ENCODE measurements around the gene IL23R. TPM values are rescaled to one million over a fixed set of nuclear protein-coding genes. Genes with fewer than 3 reads are reported as not detected.

Gene IL23R
- polyA plus RNA-seq, 1 of the 3 experiments (the other 2 are of a cell fraction), result not detected

DNA sequence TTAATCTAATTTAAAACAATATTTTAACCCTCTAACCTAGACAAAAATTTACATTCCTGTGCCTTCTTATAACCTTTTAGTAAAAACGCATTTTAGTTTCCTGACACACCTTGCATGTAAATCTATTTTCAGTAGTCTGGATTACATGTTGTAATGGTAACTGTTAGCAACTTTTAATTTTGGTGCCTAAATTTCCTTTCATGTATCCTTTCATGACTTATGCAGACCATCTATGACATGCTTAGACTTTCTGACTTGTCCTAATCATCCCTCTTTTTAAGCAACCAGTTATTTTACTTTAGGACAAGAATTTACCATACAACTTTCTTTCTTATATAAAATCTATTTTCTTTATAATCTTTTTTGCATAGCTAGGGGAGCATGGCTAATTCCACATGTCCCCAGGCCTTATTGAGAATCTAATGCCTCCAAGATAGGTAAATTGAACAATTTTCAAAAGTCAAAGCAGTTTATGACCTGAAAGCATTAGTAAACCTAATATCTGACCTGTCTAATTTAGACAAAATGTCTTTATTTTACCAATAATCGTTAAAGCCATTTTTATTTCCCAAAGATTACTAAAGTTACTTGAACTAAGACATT, 83.9 kb downstream of the IL23R start (continued):
- TF ChIP-seq, protein P1, sequence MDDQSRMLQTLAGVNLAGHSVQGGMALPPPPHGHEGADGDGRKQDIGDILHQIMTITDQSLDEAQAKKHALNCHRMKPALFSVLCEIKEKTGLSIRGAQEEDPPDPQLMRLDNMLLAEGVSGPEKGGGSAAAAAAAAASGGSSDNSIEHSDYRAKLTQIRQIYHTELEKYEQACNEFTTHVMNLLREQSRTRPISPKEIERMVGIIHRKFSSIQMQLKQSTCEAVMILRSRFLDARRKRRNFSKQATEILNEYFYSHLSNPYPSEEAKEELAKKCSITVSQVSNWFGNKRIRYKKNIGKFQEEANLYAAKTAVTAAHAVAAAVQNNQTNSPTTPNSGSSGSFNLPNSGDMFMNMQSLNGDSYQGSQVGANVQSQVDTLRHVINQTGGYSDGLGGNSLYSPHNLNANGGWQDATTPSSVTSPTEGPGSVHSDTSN (IDR thresholded peaks at IDR 0.05), result no peak
- TF ChIP-seq EP300 (IDR thresholded peaks at IDR 0.05; ENCODE audit: borderline replicate concordance in 1 of 2, low read depth in 1 of 2, low read length in 1 of 2) (no peak), RXRA (IDR thresholded peaks at IDR 0.05; ENCODE audit: borderline replicate concordance, low read depth) (no peak), RCOR1 (IDR thresholded peaks at IDR 0.05; ENCODE audit: low read length) (no peak)
- TF ChIP-seq, protein P2, sequence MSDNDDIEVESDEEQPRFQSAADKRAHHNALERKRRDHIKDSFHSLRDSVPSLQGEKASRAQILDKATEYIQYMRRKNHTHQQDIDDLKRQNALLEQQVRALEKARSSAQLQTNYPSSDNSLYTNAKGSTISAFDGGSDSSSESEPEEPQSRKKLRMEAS (IDR thresholded peaks at IDR 0.05; ENCODE audit: low read depth), result no peak

DNA sequence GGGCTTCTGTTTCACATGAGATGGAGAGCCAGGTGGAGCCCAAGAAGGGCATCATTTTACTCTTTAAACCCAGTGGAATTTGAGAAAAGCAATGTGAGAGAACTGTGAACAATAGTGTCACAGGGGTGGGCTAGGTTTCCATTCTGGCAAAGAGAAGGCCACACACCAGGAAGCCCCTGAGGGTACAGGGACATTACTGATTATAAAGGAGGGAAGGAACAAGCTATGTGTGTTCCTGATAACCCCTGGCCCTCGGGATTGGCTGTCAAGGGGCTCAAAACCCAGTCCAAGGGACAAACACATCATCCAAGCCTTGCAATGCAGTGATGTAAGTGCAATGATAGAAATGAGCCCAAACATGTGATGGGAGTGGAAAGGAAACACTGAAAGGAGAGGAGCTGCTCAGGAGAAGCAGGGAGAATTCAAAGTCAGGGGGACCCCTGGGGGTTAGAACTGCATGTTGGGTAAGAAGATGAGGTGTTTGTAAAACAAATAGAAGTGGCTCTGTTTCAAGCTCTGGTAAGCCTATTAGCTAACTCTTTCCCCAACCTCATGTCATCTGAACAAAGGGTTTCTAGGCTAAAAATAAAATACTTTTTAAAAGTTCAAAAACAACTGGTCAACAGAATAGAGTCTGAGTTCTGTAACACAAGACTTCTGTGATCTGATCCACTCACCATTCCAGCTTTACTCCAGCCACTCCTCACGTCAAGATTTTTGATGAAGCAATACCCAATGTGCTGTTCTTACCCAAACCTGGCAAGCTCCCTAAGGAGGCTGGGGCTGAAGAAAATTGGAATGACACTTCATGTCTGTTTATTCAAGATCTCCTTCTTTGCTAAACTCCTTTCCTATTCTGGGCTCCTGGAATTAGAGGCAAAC, 90.3 kb downstream of the IL23R start:
- Histone ChIP-seq H3K4me1 (ENCODE audit: control insufficient read depth in 1 of 2, insufficient read depth in 2 of 2, low read depth in 1 of 2, low read length in 1 of 2) (no peaks in the 10 kb centered on the region), H3K27ac (ENCODE audit: low read depth in 2 of 2, low read length in 1 of 2) (no peak overlapping the region), H3K9me2 (no peaks in the 10 kb centered on the region), H3F3A (replicated peaks; ENCODE audit: insufficient read depth) (no peaks in the 10 kb centered on the region), H3K9ac (no peak overlapping the region), H2AFZ (ENCODE audit: low read depth) (no peak overlapping the region), H3K4me2 (no peak overlapping the region), H3K4me3 (ENCODE audit: low read depth in 2 of 2, low read length in 1 of 2) (no peak overlapping the region), H3K79me2 (ENCODE audit: insufficient read depth) (no peaks in the 10 kb centered on the region), H3K27me3 (ENCODE audit: insufficient read depth) (no peaks in the 10 kb centered on the region), H4K20me1 (ENCODE audit: insufficient read depth) (no peaks in the 10 kb centered on the region), H3K36me3 (replicated peaks in 1 of 2; ENCODE audit: control insufficient read depth in 1 of 2, insufficient read depth in 2 of 2, low read length in 1 of 2) (no peaks in the 10 kb centered on the region), H3K9me3 (no peaks in the 10 kb centered on the region)
- no peak for DNase-seq
- no peak for TF ChIP-seq TCF12 (IDR thresholded peaks at IDR 0.05)
- TF ChIP-seq RXRA (IDR thresholded peaks at IDR 0.05; ENCODE audit: borderline replicate concordance, low read depth), result no peak
- TF ChIP-seq CHD2 (IDR thresholded peaks at IDR 0.05; ENCODE audit: low read length, partially characterized antibody), result no peak
- no peak for TF ChIP-seq FOXM1 (IDR thresholded peaks at IDR 0.05; ENCODE audit: low read depth)
- TF ChIP-seq RAD21 (IDR thresholded peaks at IDR 0.05; ENCODE audit: low read length), result no peak
- TF ChIP-seq, protein P3, sequence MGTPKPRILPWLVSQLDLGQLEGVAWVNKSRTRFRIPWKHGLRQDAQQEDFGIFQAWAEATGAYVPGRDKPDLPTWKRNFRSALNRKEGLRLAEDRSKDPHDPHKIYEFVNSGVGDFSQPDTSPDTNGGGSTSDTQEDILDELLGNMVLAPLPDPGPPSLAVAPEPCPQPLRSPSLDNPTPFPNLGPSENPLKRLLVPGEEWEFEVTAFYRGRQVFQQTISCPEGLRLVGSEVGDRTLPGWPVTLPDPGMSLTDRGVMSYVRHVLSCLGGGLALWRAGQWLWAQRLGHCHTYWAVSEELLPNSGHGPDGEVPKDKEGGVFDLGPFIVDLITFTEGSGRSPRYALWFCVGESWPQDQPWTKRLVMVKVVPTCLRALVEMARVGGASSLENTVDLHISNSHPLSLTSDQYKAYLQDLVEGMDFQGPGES (IDR thresholded peaks at IDR 0.05; ENCODE audit: low read depth, low read length), result no peak
- CTCF ChIA-PET, result interaction anchor here (1.0 kb wide), 1 partner anchor 43 kb away, joined by 4 read pairs; no protein-coding TSS in a partner anchor
- POLR2A ChIA-PET, result no interaction called here
- WGBS (ENCODE audit: low lambda C conversion rate), result 33% methylated on average over 2 of the region's 2 CpGs

DNA sequence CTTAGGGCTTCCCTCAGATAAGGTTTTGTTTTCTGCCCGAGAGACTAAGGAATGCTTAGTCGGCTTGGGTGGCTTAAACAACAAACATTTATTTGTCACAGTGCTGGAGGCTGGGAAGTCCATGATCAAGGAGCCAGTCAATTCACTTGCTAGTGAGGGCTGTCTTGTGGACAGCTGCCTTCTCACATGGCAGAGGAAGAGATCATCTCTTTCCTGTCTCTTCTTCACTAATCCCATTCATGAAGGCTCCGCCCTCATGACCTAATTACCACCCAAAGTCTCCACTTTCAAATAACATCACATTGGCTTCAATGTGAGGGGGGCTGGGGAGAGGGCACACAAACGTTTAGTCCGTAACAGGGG, 90.9 kb downstream of the IL23R start:
- no peak overlapping the region for H3K9ac ChIP-seq
- H3K36me3 ChIP-seq (replicated peaks in 1 of 2; ENCODE audit: control insufficient read depth in 1 of 2, insufficient read depth in 2 of 2, low read length in 1 of 2), result no peaks in the 10 kb centered on the region
- no peak overlapping the region for H3K4me3 ChIP-seq (ENCODE audit: low read depth in 2 of 2, low read length in 1 of 2)
- H3K27ac ChIP-seq (ENCODE audit: low read depth in 2 of 2, low read length in 1 of 2), result no peak overlapping the region
- ChIA-PET CTCF (interaction anchor here (1.0 kb wide), 1 partner anchor 44 kb away, joined by 4 read pairs; no protein-coding TSS in a partner anchor), POLR2A (no interaction called here)
- H3K4me1 ChIP-seq (ENCODE audit: control insufficient read depth in 1 of 2, insufficient read depth in 2 of 2, low read depth in 1 of 2, low read length in 1 of 2), result no peaks in the 10 kb centered on the region
- no peaks in the 10 kb centered on the region for H3K27me3 ChIP-seq (ENCODE audit: insufficient read depth)
- 40% methylated on average over 5 of the region's 5 CpGs for WGBS (ENCODE audit: low lambda C conversion rate)
- no peak overlapping the region for H2AFZ ChIP-seq (ENCODE audit: low read depth)
- no peak overlapping the region for H3K4me2 ChIP-seq
- no peaks in the 10 kb centered on the region for H4K20me1 ChIP-seq (ENCODE audit: insufficient read depth)
- no peaks in the 10 kb centered on the region for H3K9me2 ChIP-seq
- no peaks in the 10 kb centered on the region for H3K9me3 ChIP-seq
- no peak for DNase-seq
- no peaks in the 10 kb centered on the region for H3F3A ChIP-seq (replicated peaks; ENCODE audit: insufficient read depth)
- H3K79me2 ChIP-seq (ENCODE audit: insufficient read depth), result no peaks in the 10 kb centered on the region
- no peak for TF ChIP-seq ELF1 (IDR thresholded peaks at IDR 0.05)
- no peak for TF ChIP-seq MEF2A (IDR thresholded peaks at IDR 0.05; ENCODE audit: borderline replicate concordance, low read depth)
- TF ChIP-seq, protein P2 (IDR thresholded peaks at IDR 0.05; ENCODE audit: low read depth), result no peak
- no peak for TF ChIP-seq SMC3 (IDR thresholded peaks at IDR 0.05; ENCODE audit: low read depth, low read length)
- no peak for TF ChIP-seq RAD21 (IDR thresholded peaks at IDR 0.05; ENCODE audit: low read length)
- no peak for TF ChIP-seq JUND (IDR thresholded peaks at IDR 0.05)
- no peak for TF ChIP-seq TAF1 (IDR thresholded peaks at IDR 0.05; ENCODE audit: borderline replicate concordance, low read depth, low read length)
- no peak for TF ChIP-seq TCF12 (IDR thresholded peaks at IDR 0.05)

Measured in SK-N-SH (cell line).